ENCODE measurements around the gene NTF3.

Gene NTF3

DNA sequence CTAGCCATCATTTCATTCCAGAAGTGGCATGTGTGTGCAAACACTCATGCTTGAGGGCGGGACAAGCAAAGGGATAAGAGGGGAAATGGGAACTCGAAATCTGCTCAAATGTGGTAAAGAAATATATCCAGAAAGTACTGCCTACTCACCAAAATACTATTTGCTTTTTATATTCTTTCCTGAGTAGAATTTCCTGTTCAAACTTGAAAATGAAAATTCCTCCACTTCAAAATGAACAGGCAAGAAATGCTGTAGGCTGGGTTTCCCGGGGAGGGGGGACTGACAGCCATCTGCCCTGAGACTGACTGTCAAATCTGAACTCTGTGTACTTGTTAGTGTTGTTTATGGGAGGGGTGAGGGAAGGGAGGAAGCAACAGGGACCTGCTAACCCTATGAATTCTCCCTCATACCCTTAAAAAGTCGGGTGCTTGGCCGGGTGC lies 34.6 kb downstream of the NTF3 start:
- TF ChIP-seq, protein P1, sequence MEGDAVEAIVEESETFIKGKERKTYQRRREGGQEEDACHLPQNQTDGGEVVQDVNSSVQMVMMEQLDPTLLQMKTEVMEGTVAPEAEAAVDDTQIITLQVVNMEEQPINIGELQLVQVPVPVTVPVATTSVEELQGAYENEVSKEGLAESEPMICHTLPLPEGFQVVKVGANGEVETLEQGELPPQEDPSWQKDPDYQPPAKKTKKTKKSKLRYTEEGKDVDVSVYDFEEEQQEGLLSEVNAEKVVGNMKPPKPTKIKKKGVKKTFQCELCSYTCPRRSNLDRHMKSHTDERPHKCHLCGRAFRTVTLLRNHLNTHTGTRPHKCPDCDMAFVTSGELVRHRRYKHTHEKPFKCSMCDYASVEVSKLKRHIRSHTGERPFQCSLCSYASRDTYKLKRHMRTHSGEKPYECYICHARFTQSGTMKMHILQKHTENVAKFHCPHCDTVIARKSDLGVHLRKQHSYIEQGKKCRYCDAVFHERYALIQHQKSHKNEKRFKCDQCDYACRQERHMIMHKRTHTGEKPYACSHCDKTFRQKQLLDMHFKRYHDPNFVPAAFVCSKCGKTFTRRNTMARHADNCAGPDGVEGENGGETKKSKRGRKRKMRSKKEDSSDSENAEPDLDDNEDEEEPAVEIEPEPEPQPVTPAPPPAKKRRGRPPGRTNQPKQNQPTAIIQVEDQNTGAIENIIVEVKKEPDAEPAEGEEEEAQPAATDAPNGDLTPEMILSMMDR (IDR thresholded peaks at IDR 0.05; ENCODE audit: borderline replicate concordance, insufficient read depth, low read depth, low read length), result no peak
- H3K4me3 ChIP-seq (ENCODE audit: low read depth, low read length), result no peak overlapping the region

DNA sequence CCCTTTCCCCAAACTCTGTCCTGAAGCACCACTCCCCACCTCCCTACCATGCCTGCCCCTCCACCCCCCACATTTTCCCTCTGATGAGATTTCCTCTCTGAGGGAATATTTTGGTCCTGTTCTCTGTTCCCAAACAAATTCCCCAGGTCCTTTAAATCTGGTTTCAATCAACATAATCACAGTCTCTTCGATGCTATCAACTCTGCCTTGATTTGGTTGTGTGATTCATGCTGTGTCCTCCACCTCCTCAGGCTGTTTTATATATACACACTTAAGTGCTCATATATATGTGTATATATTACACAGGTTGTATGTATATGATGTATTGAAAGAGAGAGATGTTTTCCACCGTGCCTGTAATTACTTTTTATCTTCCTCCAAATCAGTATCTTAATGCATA lies 36.0 kb downstream of the NTF3 start:
- no peak overlapping the region for H3K4me3 ChIP-seq (ENCODE audit: low read depth, low read length)
- TF ChIP-seq, protein P1 (IDR thresholded peaks at IDR 0.05; ENCODE audit: borderline replicate concordance, insufficient read depth, low read depth, low read length), result no peak

DNA sequence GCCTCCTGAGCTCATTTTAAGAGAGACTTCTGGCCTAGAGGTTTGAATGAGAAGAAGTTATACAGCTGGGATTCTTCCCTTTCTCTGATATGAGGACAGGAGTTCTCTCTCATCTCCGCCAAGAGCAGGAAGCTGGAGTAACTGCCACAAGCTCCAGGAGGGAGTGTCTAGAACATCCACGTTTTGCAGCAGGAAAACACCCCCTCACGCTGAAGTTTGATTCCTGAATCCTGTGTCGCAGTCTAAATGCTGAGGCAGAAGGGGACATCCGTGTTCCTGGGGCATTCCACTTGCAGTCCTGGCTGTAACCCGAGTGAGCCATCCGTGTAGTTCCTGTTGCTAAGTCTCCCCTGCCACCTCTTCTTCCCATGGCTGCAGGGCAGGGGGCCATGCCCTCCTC lies 38.3 kb downstream of the NTF3 start:
- no peak overlapping the region for H3K4me3 ChIP-seq (ENCODE audit: low read depth, low read length)
- TF ChIP-seq, protein P1 (IDR thresholded peaks at IDR 0.05; ENCODE audit: borderline replicate concordance, insufficient read depth, low read depth, low read length), result no peak

DNA sequence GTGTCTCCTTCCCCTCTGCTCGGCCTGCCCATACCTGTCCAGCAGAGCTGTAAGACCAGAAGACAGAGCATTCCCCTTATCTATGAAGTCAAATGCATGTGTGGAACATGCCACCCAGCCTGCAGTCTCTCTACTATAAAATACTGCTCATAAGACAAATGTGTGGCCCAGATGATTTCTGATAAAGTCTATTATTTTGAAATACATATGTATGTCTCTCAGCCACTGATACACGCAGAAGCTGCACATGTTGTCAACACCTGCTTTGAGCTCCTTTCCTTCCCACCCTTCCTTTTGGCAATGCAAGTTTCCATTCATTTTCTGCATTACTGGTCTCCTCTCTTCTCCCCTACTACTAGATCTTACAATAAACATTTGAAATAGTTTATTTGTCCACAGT lies 38.8 kb downstream of the NTF3 start:
- TF ChIP-seq, protein P1 (IDR thresholded peaks at IDR 0.05; ENCODE audit: borderline replicate concordance, insufficient read depth, low read depth, low read length), result no peak
- no peak overlapping the region for H3K4me3 ChIP-seq (ENCODE audit: low read depth, low read length)

DNA sequence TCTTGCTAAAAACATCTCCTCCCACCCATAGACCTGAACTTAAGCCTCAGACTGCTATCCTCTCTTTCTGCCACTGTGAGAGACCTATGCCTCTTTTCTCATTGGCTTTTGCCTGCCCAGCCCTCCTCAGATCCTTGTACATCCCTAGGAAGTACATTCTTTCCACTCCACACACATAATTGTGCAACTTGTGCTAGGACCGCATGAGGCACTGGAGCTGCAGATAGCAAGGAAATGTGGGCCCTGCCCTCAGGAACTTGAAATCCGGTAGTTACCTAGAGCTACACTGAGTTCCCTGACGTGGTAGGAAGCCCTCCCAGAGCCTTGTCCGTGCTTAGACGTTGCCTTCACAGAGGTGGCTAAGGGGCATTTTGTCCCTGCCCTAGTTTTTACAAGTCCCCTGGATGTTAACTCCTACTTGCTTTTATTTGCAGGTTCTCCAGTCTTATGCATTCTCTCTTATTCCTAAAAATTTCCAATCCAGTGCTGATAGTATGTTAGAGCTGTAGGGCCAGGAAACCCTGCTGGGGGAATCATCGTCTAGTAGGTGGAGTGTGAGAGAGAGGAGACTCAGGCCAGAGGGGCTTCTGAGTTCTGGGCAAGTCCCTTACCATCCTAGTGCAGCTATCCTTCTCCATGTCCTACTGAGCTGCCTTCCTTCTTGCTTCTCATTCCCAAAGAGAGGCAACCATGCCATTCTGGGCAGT lies 41.3 kb downstream of the NTF3 start:
- TF ChIP-seq, protein P1 (IDR thresholded peaks at IDR 0.05; ENCODE audit: borderline replicate concordance, insufficient read depth, low read depth, low read length), result no peak
- H3K4me3 ChIP-seq (ENCODE audit: low read depth, low read length), result no peak overlapping the region

DNA sequence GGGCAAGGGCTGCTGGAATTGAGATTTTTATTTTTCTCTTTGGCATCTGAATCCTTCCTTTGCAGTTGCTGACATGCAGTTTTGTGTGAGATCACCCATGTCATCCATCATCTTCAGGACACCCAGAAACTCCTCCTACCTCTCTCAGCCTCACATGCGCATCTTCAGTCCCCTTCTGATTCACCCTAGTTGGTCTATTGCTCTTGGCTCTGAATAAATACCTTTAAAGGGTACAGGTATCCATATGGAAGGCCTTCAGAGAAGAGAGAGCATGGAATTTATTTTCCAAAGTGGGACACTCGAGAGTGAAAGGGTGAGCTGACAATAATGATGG lies 41.8 kb downstream of the NTF3 start:
- H3K4me3 ChIP-seq (ENCODE audit: low read depth, low read length), result no peak overlapping the region
- TF ChIP-seq, protein P1 (IDR thresholded peaks at IDR 0.05; ENCODE audit: borderline replicate concordance, insufficient read depth, low read depth, low read length), result no peak

DNA sequence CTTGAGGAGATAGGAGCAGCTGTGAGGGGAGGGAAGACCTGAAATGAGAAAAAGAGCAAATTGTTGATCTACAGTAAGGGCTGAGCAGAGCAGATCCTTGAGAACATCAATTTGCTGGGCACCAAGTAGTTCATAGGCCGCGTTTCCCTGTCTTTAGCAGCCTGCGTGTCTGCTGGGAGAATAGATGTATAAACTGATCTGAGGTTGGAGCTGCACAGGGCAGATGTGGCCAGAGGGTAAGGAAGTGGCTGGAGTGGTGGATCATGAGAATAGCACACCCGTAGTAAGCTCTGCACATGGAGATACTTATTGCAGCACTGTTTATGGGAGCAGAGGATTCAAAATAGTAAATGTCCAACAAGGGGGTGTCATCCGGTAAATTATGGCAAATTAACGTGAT lies 44.4 kb downstream of the NTF3 start:
- TF ChIP-seq, protein P1 (IDR thresholded peaks at IDR 0.05; ENCODE audit: borderline replicate concordance, insufficient read depth, low read depth, low read length), result no peak
- H3K4me3 ChIP-seq (ENCODE audit: low read depth, low read length), result no peak overlapping the region

Measured in GM12875 (cell line).